HCT116 (cell line): ENCODE measurements around the gene SLC25A45.
"Not testable (repeated sequence)": the region's sequence is repeated elsewhere in the genome, so short reads cannot be mapped to it uniquely, and the experiment has no call there.

ENCODE experiments used
- CTCF ChIP-seq, 3 experiments: fragments of 200-600 bp in 1 of 3; sonication (generic) in 1 of 3; IDR thresholded peaks in 2 of 3; conservative IDR thresholded peaks in 1 of 3; 2 replicates each; pipeline ENCODE4 v1.5.1; 2012 to 2017; ENCODE audit warnings: low read depth in 2 of 3, low read length in 2 of 3, antibody characterized with exemption in 1 of 3, borderline replicate concordance in 1 of 3, control low read depth in 1 of 3, mild to moderate bottlenecking in 1 of 3, mixed read lengths in 1 of 3, mixed run types in 1 of 3, moderate library complexity in 1 of 3; ENCODE audit not compliant: insufficient read depth in 1 of 3
- POLR2A ChIP-seq: IDR thresholded peaks from 2 replicates; pipeline ENCODE4 v1.7.0; 2011; ENCODE audit warnings: borderline replicate concordance; ENCODE audit not compliant: insufficient read depth, insufficient read length; ENCODE audit errors: extremely low read depth
- YY1 ChIP-seq: IDR thresholded peaks from 2 replicates; pipeline ENCODE4 v1.6.1; 2011; ENCODE audit warnings: low read length, low read depth, moderate library complexity, mild to moderate bottlenecking; ENCODE audit not compliant: insufficient replicate concordance; ENCODE audit errors: extremely low read depth

GRCh38 chr11:65413077-65413664 lies 30.7 kb upstream of the SLC25A45 start:
- TF ChIP-seq YY1; CTCF (IDR thresholded peaks at IDR 0.05 in 2 of 3, conservative IDR thresholded peaks at IDR 0.05 in 1 of 3; ENCODE audit: borderline replicate concordance in 1 of 3, insufficient read depth in 1 of 3, low read depth in 2 of 3, low read length in 2 of 3); POLR2A: not testable (repeated sequence)
